ENCODE data around the gene PEAK1.
"Not testable (repeated sequence)": the region's sequence is repeated elsewhere in the genome, so short reads cannot be mapped to it uniquely, and the experiment has no call there.

The PEAK1 gene

GRCh38 chr15:77406173-77406759 lies 13.6 kb downstream of the PEAK1 start:
- not testable (repeated sequence) for H3K4me1 ChIP-seq (ENCODE audit: control insufficient read depth, insufficient read depth, low read length, poor library complexity, severe bottlenecking); H3K4me3 ChIP-seq (ENCODE audit: insufficient read depth, low read depth, low read length, poor library complexity, severe bottlenecking); H3K27ac ChIP-seq (ENCODE audit: insufficient read depth, low read length, poor library complexity, severe bottlenecking); H3K9me3 ChIP-seq (ENCODE audit: control insufficient read depth, low read length); H3K27me3 ChIP-seq (replicated peaks; ENCODE audit: control insufficient read depth, insufficient read depth, low read length, poor library complexity, severe bottlenecking); DNase-seq; H3K36me3 ChIP-seq (ENCODE audit: control insufficient read depth, insufficient read depth, low read length)

DNA sequence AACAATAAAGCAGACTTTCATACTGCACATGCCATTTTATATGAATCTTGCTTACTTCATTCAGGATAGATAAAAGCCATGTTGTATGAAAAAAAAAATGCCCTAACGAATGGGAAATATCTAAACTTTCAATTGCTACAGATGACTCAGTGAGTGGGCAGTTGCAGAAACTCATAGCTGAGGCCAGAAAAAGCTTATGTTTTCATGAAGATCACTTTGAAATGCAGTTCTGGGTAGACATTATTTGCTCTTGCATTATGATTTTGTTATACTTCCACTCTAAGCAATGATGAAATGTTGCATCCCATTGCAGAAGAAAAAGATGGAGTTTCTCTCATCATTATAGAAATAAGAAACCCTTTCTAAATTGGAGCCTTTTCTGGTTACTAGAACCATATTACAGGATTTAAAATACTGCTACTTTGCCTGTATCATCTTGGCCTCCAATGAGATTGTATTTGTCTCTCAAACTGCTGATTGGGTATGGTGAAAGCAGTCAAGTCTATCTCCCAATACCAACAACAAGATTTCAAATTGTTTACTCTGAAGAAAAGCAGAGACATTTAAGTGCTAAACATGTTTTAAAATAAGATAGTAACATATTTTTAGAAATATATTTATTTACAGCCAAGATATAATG lies 17.0 kb downstream of the PEAK1 start:
- H3K27ac ChIP-seq (ENCODE audit: insufficient read depth, low read length, poor library complexity, severe bottlenecking) = no peak overlapping the region

DNA sequence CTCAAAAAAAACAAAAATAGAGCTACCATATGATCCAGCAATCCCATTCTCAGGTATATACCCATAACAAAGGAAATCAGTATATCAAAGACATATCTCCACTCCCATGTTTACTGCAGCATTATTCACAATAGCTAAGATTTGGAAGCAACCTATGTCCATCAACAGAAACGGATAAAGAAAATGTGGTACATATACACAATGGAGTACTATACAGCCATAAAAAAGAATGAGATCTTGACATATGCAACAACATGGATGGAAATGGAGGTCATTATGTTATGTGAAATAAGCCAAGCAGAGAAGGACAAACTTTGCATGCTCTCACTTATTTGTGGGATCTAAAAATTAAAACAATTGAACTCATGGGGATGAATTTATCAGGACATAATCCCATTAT lies 19.6 kb downstream of the PEAK1 start:
- Histone ChIP-seq H3K4me3 (ENCODE audit: insufficient read depth, low read depth, low read length, poor library complexity, severe bottlenecking) (no peak overlapping the region), H3K4me1 (ENCODE audit: control insufficient read depth, insufficient read depth, low read length, poor library complexity, severe bottlenecking) (no peaks in the 10 kb centered on the region), H3K9me3 (ENCODE audit: control insufficient read depth, low read length) (peaks cover 5% of the 10 kb centered on the region), H3K27ac (ENCODE audit: insufficient read depth, low read length, poor library complexity, severe bottlenecking) (no peak overlapping the region), H3K27me3 (replicated peaks; ENCODE audit: control insufficient read depth, insufficient read depth, low read length, poor library complexity, severe bottlenecking) (no peaks in the 10 kb centered on the region), H3K36me3 (ENCODE audit: control insufficient read depth, insufficient read depth, low read length) (no peaks in the 10 kb centered on the region)
- no peak for DNase-seq

More for the DNA sequence above, 17.0 kb downstream of the PEAK1 start:
- Histone ChIP-seq H3K4me3 (ENCODE audit: insufficient read depth, low read depth, low read length, poor library complexity, severe bottlenecking) (no peak overlapping the region), H3K27me3 (replicated peaks; ENCODE audit: control insufficient read depth, insufficient read depth, low read length, poor library complexity, severe bottlenecking) (no peaks in the 10 kb centered on the region), H3K9me3 (ENCODE audit: control insufficient read depth, low read length) (peaks cover 5% of the 10 kb centered on the region), H3K36me3 (ENCODE audit: control insufficient read depth, insufficient read depth, low read length) (no peaks in the 10 kb centered on the region), H3K4me1 (ENCODE audit: control insufficient read depth, insufficient read depth, low read length, poor library complexity, severe bottlenecking) (no peaks in the 10 kb centered on the region)
- DNase-seq = no peak

- Histone ChIP-seq H3K27me3 (replicated peaks; ENCODE audit: control insufficient read depth, insufficient read depth, low read length, poor library complexity, severe bottlenecking) (no peaks in the 10 kb centered on the region), H3K4me1 (ENCODE audit: control insufficient read depth, insufficient read depth, low read length, poor library complexity, severe bottlenecking) (no peaks in the 10 kb centered on the region), H3K27ac (ENCODE audit: insufficient read depth, low read length, poor library complexity, severe bottlenecking) (no peak overlapping the region), H3K36me3 (ENCODE audit: control insufficient read depth, insufficient read depth, low read length) (no peaks in the 10 kb centered on the region), H3K9me3 (ENCODE audit: control insufficient read depth, low read length) (peaks cover 5% of the 10 kb centered on the region), H3K4me3 (ENCODE audit: insufficient read depth, low read depth, low read length, poor library complexity, severe bottlenecking) (no peak overlapping the region)
- no peak for DNase-seq
These were observed 21.0 kb downstream of the PEAK1 start for GRCh38 chr15:77398927-77399326.

GRCh38 chr15:77396692-77397091 lies 23.2 kb downstream of the PEAK1 start:
- Histone ChIP-seq H3K9me3 (ENCODE audit: control insufficient read depth, low read length) (peaks cover 5% of the 10 kb centered on the region), H3K4me1 (ENCODE audit: control insufficient read depth, insufficient read depth, low read length, poor library complexity, severe bottlenecking) (no peaks in the 10 kb centered on the region), H3K27me3 (replicated peaks; ENCODE audit: control insufficient read depth, insufficient read depth, low read length, poor library complexity, severe bottlenecking) (no peaks in the 10 kb centered on the region), H3K36me3 (ENCODE audit: control insufficient read depth, insufficient read depth, low read length) (no peaks in the 10 kb centered on the region), H3K27ac (ENCODE audit: insufficient read depth, low read length, poor library complexity, severe bottlenecking) (no peak overlapping the region), H3K4me3 (ENCODE audit: insufficient read depth, low read depth, low read length, poor library complexity, severe bottlenecking) (no peak overlapping the region)
- no peak for DNase-seq

DNA sequence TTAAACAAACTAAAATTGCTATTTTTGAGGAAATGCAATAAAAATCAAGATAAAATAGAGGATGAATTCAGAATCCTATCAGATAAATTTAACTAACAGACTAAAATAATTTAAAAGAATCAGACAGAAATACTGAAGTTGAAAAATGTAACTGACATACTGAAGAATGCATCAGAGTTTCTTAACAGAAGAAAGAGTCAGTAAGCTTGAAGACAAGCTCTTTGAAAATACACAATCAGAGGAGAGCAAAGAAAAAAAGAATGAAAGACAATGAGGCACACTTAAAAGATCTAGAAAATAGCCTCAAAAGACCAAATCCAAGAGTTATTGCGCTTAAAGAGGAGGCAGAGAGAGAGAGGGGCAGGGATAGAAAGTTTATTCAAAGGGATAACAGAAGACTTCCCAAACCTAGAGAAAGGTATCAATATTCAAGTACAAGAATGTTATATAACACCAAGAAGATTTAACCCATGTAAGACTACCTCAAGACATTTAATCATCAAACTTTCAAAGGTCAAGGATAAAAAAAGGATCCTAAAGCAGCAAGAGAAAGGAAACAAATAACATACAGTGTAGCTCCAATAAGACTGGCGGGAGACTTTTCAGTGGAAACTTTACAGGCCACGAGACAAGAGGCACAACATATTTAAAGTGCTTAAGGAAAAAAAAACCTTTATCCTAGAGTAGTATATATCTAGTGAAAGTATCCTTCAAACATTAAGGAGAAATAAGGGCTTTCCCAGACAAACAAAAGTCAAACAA lies 24.7 kb downstream of the PEAK1 start:
- Histone ChIP-seq H3K27me3 (replicated peaks; ENCODE audit: control insufficient read depth, insufficient read depth, low read length, poor library complexity, severe bottlenecking) (no peaks in the 10 kb centered on the region), H3K4me1 (ENCODE audit: control insufficient read depth, insufficient read depth, low read length, poor library complexity, severe bottlenecking) (no peaks in the 10 kb centered on the region), H3K27ac (ENCODE audit: insufficient read depth, low read length, poor library complexity, severe bottlenecking) (no peak overlapping the region), H3K36me3 (ENCODE audit: control insufficient read depth, insufficient read depth, low read length) (no peaks in the 10 kb centered on the region), H3K4me3 (ENCODE audit: insufficient read depth, low read depth, low read length, poor library complexity, severe bottlenecking) (no peak overlapping the region), H3K9me3 (ENCODE audit: control insufficient read depth, low read length) (peaks cover 2% of the 10 kb centered on the region)
- no peak for DNase-seq

DNA sequence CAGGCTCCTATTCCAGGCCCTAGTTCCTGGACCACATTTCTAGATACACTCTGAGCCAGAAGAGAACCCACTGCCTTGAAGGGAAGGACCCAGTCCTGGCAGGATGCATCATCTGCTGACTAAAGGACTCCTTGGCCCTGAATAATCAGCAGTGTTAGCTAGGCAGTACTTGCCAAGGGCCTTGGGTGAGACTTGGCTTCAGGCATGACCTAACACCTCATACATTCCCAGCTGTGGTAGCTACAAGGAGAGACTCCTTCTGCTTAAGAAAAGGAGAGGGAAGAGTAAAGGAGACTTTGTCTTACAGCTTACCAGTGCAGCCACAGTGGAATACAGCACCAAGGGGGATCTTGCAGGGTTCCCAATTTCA lies 26.4 kb downstream of the PEAK1 start:
- no peaks in the 10 kb centered on the region for H3K36me3 ChIP-seq (ENCODE audit: control insufficient read depth, insufficient read depth, low read length)
- H3K27me3 ChIP-seq (replicated peaks; ENCODE audit: control insufficient read depth, insufficient read depth, low read length, poor library complexity, severe bottlenecking) = no peaks in the 10 kb centered on the region
- H3K4me1 ChIP-seq (ENCODE audit: control insufficient read depth, insufficient read depth, low read length, poor library complexity, severe bottlenecking) = no peaks in the 10 kb centered on the region
- no peak overlapping the region for H3K4me3 ChIP-seq (ENCODE audit: insufficient read depth, low read depth, low read length, poor library complexity, severe bottlenecking)
- H3K9me3 ChIP-seq (ENCODE audit: control insufficient read depth, low read length) = no peaks in the 10 kb centered on the region
- DNase-seq = no peak
- H3K27ac ChIP-seq (ENCODE audit: insufficient read depth, low read length, poor library complexity, severe bottlenecking) = no peak overlapping the region

DNA sequence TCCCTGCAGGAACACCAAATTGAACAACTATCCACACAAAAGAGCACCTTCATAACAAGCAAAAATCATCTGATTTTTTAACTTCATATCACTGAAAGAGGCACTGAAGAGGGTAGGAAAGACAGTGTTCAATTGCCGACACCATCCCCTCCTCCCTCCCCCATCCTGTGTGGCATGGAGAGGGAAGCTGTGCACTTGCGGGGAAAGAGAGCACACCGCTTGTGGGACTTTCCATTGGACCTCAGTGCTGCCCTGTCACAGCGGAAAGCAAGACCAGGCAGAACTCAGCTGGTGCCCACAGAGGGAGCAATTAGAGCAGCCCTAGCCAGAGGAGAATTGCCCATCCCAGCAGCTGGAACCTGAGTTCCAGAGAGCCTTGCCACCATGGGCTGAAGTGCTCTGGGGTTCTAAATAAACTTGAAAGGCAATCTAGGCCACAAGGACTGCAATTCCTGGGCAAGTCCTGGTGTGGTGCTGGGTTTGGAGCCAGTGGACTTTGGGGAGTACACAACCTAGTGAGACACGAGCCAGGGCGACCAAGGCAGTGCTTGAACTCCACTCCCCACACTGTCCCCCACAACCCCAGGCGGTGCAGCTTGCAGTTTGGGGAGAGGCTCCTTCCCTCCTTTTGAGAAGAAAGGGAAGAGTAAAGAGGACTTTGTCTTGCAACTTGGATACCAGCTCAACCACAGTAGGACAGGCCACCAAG lies 27.0 kb downstream of the PEAK1 start:
- DNase-seq = no peak
- H3K27me3 ChIP-seq (replicated peaks; ENCODE audit: control insufficient read depth, insufficient read depth, low read length, poor library complexity, severe bottlenecking) = no peaks in the 10 kb centered on the region
- no peaks in the 10 kb centered on the region for H3K36me3 ChIP-seq (ENCODE audit: control insufficient read depth, insufficient read depth, low read length)
- no peak overlapping the region for H3K27ac ChIP-seq (ENCODE audit: insufficient read depth, low read length, poor library complexity, severe bottlenecking)
- no peaks in the 10 kb centered on the region for H3K4me1 ChIP-seq (ENCODE audit: control insufficient read depth, insufficient read depth, low read length, poor library complexity, severe bottlenecking)
- no peaks in the 10 kb centered on the region for H3K9me3 ChIP-seq (ENCODE audit: control insufficient read depth, low read length)
- H3K4me3 ChIP-seq (ENCODE audit: insufficient read depth, low read depth, low read length, poor library complexity, severe bottlenecking) = no peak overlapping the region

- H3K27ac ChIP-seq (ENCODE audit: insufficient read depth, low read length, poor library complexity, severe bottlenecking) = no peak overlapping the region
- DNase-seq = no peak
- H3K9me3 ChIP-seq (ENCODE audit: control insufficient read depth, low read length) = no peaks in the 10 kb centered on the region
- H3K36me3 ChIP-seq (ENCODE audit: control insufficient read depth, insufficient read depth, low read length) = no peaks in the 10 kb centered on the region
- no peaks in the 10 kb centered on the region for H3K27me3 ChIP-seq (replicated peaks; ENCODE audit: control insufficient read depth, insufficient read depth, low read length, poor library complexity, severe bottlenecking)
- no peak overlapping the region for H3K4me3 ChIP-seq (ENCODE audit: insufficient read depth, low read depth, low read length, poor library complexity, severe bottlenecking)
- H3K4me1 ChIP-seq (ENCODE audit: control insufficient read depth, insufficient read depth, low read length, poor library complexity, severe bottlenecking) = no peaks in the 10 kb centered on the region
These were observed 28.4 kb downstream of the PEAK1 start for GRCh38 chr15:77391372-77391951.
